Skeletal muscle tissue (tissue), 4 donors: ENCODE data around the gene TLR8. TPM values are rescaled to one million over a fixed set of nuclear protein-coding genes. Genes with fewer than 3 reads are reported as not detected.

Experiments
- H3K27ac ChIP-seq: one replicate; pipeline ENCODE4 v1.7.0; 2013; ENCODE audit warnings: mild to moderate bottlenecking, low read depth, low read length, inconsistent platforms
- H3K27me3 ChIP-seq, 3 donors: one replicate each; pipeline ENCODE4 v1.7.0; 2013; ENCODE audit warnings: low read length in 3 of 3; ENCODE audit not compliant: control insufficient read depth in 3 of 3, insufficient read depth in 3 of 3
- H3K36me3 ChIP-seq, 3 donors: one replicate each; pipeline ENCODE4 v1.7.0; 2013; ENCODE audit warnings: low read length in 3 of 3; ENCODE audit not compliant: control insufficient read depth in 3 of 3, insufficient read depth in 3 of 3
- H3K4me1 ChIP-seq, 3 donors: one replicate each; pipeline ENCODE4 v1.7.0; 2013; ENCODE audit warnings: low read length in 3 of 3, mild to moderate bottlenecking in 3 of 3; ENCODE audit not compliant: control insufficient read depth in 3 of 3, insufficient read depth in 3 of 3
- H3K4me3 ChIP-seq, 3 donors: one replicate each; pipeline ENCODE4 v1.7.0; 2013; ENCODE audit warnings: low read length in 3 of 3
- H3K9ac ChIP-seq, 3 donors: one replicate each; pipeline ENCODE4 v1.7.0; 2013; ENCODE audit warnings: low read length in 3 of 3, mild to moderate bottlenecking in 3 of 3, moderate library complexity in 2 of 3, low read depth in 1 of 3
- H3K9me3 ChIP-seq, 3 donors: one replicate each; pipeline ENCODE4 v1.7.0; 2013; ENCODE audit warnings: low read length in 3 of 3; ENCODE audit not compliant: control insufficient read depth in 3 of 3
- total RNA-seq: library from RNA; depleted of rRNA; stranded (reverse); fragments of >200 nt; gene quantifications from one replicate; pipeline ENCODE4 v1.2.3, GENCODE V29; 2014
- donor health status: Osteomylitis.

The TLR8 gene
- total RNA-seq: 1.0 TPM

DNA sequence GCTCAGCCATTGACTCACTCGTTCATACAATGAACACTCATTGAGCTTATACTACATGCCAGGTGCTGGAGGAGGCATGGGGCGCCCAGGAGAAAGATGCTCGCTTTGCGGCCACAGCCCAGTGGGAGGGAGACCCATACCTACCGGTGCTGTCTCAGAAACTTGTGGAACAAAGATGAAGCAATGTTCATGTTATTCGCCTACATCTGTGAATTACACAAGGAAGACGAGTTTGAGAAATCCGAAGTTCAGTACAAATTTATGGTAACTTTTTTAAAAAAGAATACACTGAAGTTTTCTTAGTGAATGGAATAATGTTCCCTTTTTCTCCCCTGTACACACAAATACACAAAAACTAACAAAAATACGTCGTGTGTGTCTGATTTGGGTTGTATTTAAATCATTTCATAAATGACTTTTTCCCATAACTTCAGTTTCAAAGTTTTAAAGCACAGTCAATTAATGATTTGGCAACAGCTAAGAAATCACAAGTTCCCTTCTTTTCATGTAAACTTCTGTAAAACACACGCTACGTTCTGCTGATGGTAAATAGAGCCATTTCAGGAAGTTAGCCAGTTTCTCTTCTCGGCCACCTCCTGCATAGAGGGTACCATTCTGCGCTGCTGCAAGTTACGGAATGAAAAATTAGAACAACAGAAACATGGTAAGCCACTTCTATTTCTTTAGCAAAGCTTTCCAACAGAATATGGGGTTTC lies at the start of gene TLR8:
TLR8 (plus strand) TSS at position 575 of the 716 bp plus-strand sequence; CDS start at position 662, 87 bp downstream.
- no peaks in the 10 kb centered on the region for H3K4me1 ChIP-seq
- no peaks in the 10 kb centered on the region for H3K36me3 ChIP-seq
- H3K9ac ChIP-seq: no peak within 1 kb of the TSS
- H3K27me3 ChIP-seq: peaks cover 0 to 6% (median 0%) of the 10 kb centered on the region in 3 donors
- no peak within 1 kb of the TSS for H3K4me3 ChIP-seq
- no peak within 1 kb of the TSS for H3K27ac ChIP-seq
- no peaks in the 10 kb centered on the region for H3K9me3 ChIP-seq

DNA sequence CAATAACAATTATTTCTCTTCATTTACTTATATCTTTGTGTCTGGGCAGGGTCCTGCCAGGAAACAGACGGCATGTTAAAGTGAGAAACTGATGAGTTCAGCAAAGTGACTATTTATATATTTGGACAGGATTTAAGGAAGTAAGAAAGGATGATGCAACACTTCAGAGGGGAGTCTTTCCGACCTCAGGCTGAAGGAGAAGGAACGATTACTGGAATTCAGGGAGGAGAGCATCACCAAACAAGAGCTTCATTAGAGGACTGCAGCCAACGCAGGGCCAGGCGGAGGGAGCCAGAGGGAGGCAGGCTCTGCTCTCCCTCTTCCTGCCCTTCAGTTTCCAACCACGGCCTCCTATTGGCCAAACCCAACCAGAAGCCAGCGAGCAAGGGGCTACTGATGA lies 41.1 kb upstream of the TLR8 start:
- H3K27ac ChIP-seq: no peak overlapping the region
- H3K9me3 ChIP-seq: peaks cover 0 to 3% (median 0%) of the 10 kb centered on the region in 3 donors
- no peak overlapping the region for H3K9ac ChIP-seq
- H3K36me3 ChIP-seq: no peaks in the 10 kb centered on the region
- no peaks in the 10 kb centered on the region for H3K27me3 ChIP-seq
- no peaks in the 10 kb centered on the region for H3K4me1 ChIP-seq
- no peak overlapping the region for H3K4me3 ChIP-seq

- Histone ChIP-seq H3K9me3 (peaks cover 0 to 3% (median 0%) of the 10 kb centered on the region in 3 donors), H3K27me3 (no peaks in the 10 kb centered on the region), H3K36me3 (no peaks in the 10 kb centered on the region), H3K4me1 (no peaks in the 10 kb centered on the region), H3K4me3 (no peak within 1 kb of the TSS), H3K9ac (no peak within 1 kb of the TSS), H3K27ac (no peak within 1 kb of the TSS)
Observed at GRCh38 chrX:12866451-12867377, 39.7 kb upstream of the TLR8 start, which contains the start of gene TLR7. Gene TLR7, plus strand, starts transcription at chrX:12867072. Its CDS starts 507 bp downstream, at chrX:12867579.

DNA sequence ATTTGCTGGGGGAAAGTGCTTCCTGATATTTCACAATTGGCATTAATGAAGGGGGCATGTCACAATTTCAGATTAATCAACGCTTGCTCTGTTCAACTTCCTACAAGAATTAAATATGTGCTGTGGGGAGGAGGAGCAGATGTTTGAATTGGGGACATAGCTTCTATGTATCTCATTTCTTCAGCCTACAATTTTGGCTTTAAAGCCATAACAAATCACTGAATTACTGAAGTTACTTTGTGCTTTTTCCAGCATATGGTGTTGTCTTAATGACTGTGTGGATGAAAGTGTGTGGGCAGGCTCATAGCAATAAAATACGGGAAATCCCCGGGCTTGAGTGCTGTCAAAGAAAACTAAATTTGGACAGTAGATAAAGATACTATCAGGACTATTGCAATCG lies 38.7 kb upstream of the TLR8 start:
- Histone ChIP-seq H3K4me3 (no peak overlapping the region), H3K27me3 (no peaks in the 10 kb centered on the region), H3K9me3 (peaks cover 0 to 3% (median 0%) of the 10 kb centered on the region in 3 donors), H3K4me1 (no peaks in the 10 kb centered on the region), H3K36me3 (no peaks in the 10 kb centered on the region), H3K9ac (no peak overlapping the region), H3K27ac (no peak overlapping the region)

GRCh38 chrX:12868747-12869146 lies 37.7 kb upstream of the TLR8 start:
- no peak overlapping the region for H3K4me3 ChIP-seq
- no peaks in the 10 kb centered on the region for H3K27me3 ChIP-seq

GRCh38 chrX:12871257-12871656 lies 35.2 kb upstream of the TLR8 start:
- no peaks in the 10 kb centered on the region for H3K36me3 ChIP-seq
- H3K4me3 ChIP-seq: no peak overlapping the region
- H3K27me3 ChIP-seq: no peaks in the 10 kb centered on the region
- H3K4me1 ChIP-seq: no peaks in the 10 kb centered on the region
- H3K27ac ChIP-seq: no peak overlapping the region
- H3K9me3 ChIP-seq: peaks cover 0 to 3% (median 0%) of the 10 kb centered on the region in 3 donors
- no peak overlapping the region for H3K9ac ChIP-seq

More at GRCh38 chrX:12868747-12869146, 37.7 kb upstream of the TLR8 start:
- H3K4me1 ChIP-seq: no peaks in the 10 kb centered on the region
- H3K9me3 ChIP-seq: peaks cover 0 to 3% (median 0%) of the 10 kb centered on the region in 3 donors
- H3K27ac ChIP-seq: no peak overlapping the region
- no peak overlapping the region for H3K9ac ChIP-seq
- no peaks in the 10 kb centered on the region for H3K36me3 ChIP-seq

GRCh38 chrX:12872741-12873140 lies 33.7 kb upstream of the TLR8 start:
- Histone ChIP-seq H3K4me3 (no peak overlapping the region), H3K9me3 (peaks cover 0 to 3% (median 0%) of the 10 kb centered on the region in 3 donors), H3K27me3 (no peaks in the 10 kb centered on the region), H3K9ac (no peak overlapping the region), H3K4me1 (no peaks in the 10 kb centered on the region), H3K27ac (no peak overlapping the region), H3K36me3 (no peaks in the 10 kb centered on the region)

DNA sequence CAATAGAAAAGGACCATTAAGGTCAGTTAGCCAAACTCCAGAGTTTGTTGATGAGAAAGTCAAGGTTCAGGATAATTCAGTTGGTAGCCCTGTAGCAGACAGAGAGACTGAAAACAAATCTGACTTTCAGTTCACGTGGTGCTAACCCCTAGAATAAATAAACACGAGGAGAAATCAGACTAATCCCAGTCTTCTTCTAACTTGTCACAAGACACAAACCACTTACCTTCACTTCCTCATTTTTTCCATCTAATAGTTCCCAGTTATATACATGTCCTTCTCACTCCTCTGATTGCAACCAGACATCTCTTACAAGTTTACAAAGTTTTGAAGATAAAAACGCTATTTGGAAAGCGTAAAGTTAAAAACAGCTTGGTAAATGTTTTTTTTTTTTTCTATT lies 31.8 kb upstream of the TLR8 start:
- Histone ChIP-seq H3K9ac (no peak overlapping the region), H3K4me3 (no peak overlapping the region), H3K4me1 (no peaks in the 10 kb centered on the region), H3K9me3 (no peaks in the 10 kb centered on the region), H3K27ac (no peak overlapping the region), H3K27me3 (no peaks in the 10 kb centered on the region), H3K36me3 (no peaks in the 10 kb centered on the region)

GRCh38 chrX:12877386-12877785 lies 29.0 kb upstream of the TLR8 start:
- Histone ChIP-seq H3K9me3 (no peaks in the 10 kb centered on the region), H3K4me1 (no peaks in the 10 kb centered on the region), H3K27me3 (peaks cover 0 to 2% (median 0%) of the 10 kb centered on the region in 3 donors), H3K9ac (no peak overlapping the region), H3K27ac (no peak overlapping the region), H3K36me3 (no peaks in the 10 kb centered on the region), H3K4me3 (no peak overlapping the region)

DNA sequence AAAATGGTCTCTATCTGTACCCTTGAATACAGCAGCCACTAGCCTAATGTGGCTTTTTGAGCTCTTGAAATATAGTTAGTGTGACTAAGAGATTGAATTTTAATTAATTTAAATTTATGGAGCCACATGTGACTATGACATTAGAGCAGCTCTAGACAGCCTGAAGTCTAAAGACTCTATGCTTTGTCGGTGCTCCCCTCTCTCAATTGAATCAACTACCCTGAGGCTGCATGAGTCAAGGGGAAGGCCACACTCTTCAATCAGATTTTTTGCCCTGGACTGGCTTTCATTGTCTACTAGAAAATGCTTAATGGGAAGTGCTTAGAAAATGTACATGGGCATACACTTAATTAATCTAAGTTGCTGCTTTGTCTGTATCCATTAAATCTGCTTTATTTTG lies 27.9 kb upstream of the TLR8 start:
- no peaks in the 10 kb centered on the region for H3K36me3 ChIP-seq
- no peaks in the 10 kb centered on the region for H3K9me3 ChIP-seq
- peaks cover 0 to 2% (median 0%) of the 10 kb centered on the region in 3 donors for H3K27me3 ChIP-seq
- H3K9ac ChIP-seq: no peak overlapping the region
- no peak overlapping the region for H3K27ac ChIP-seq
- H3K4me3 ChIP-seq: no peak overlapping the region
- H3K4me1 ChIP-seq: no peaks in the 10 kb centered on the region
